SU-DHL-6 (cell line): ENCODE data around the gene ATG101.
A peak's percentile ranks its signal among the peaks of the same experiment; 100 is the strongest.

ENCODE experiments used
- H2AFZ ChIP-seq: fragments of 200-600 bp; sonication (generic); 2 replicates; pipeline ENCODE4 v1.6.1; 2014; ENCODE audit warnings: low read depth, mild to moderate bottlenecking, moderate library complexity, mixed read lengths, antibody characterized with exemption, low read length; ENCODE audit not compliant: severe bottlenecking
- H3F3A ChIP-seq: fragments of 200-600 bp; shearing (Covaris generic); 2 replicates; pipeline ENCODE4 v1.6.0; 2016; ENCODE audit warnings: antibody characterized with exemption, mild to moderate bottlenecking; ENCODE audit not compliant: insufficient read depth
- H3K27ac ChIP-seq: fragments of 200-600 bp; sonication (generic); 2 replicates; pipeline ENCODE4 v1.5.1; 2016; ENCODE audit warnings: low read depth, mild to moderate bottlenecking, low read length, moderate library complexity, mixed read lengths
- H3K27me3 ChIP-seq: fragments of 200-600 bp; sonication (generic), shearing (Covaris generic); 2 replicates; pipeline ENCODE4 v1.6.0; 2014; ENCODE audit warnings: mild to moderate bottlenecking, low read length
- H3K36me3 ChIP-seq: fragments of 200-600 bp; sonication (generic); 2 replicates; pipeline ENCODE4 v1.6.1; 2014; ENCODE audit warnings: mild to moderate bottlenecking, low read length, mixed read lengths
- H3K4me2 ChIP-seq: fragments of 300-600, 200-600 bp; shearing (Covaris generic), sonication (generic); 2 replicates; pipeline ENCODE4 v1.6.0; 2014; ENCODE audit warnings: low read length, low read depth, mild to moderate bottlenecking; ENCODE audit not compliant: poor library complexity, severe bottlenecking
- H3K4me3 ChIP-seq: fragments of 200-600 bp; sonication (generic); 2 replicates; pipeline ENCODE4 v1.5.1; 2014; ENCODE audit warnings: antibody characterized with exemption, low read length, mild to moderate bottlenecking, mixed read lengths; ENCODE audit not compliant: insufficient read depth, poor library complexity, severe bottlenecking
- H3K79me2 ChIP-seq: fragments of 200-600 bp; sonication (generic); 2 replicates; pipeline ENCODE4 v1.6.1; 2014; ENCODE audit warnings: mild to moderate bottlenecking, low read length, moderate library complexity; ENCODE audit not compliant: insufficient read depth
- H3K9ac ChIP-seq: fragments of 200-600 bp; sonication (generic); 2 replicates; pipeline ENCODE4 v1.7.0; 2014; ENCODE audit warnings: mild to moderate bottlenecking, low read length
- H3K9me2 ChIP-seq: fragments of 200-600 bp; sonication (generic); replicated peaks from 2 replicates; pipeline ENCODE4 v1.6.1; 2014; ENCODE audit warnings: low read length; ENCODE audit not compliant: insufficient read depth
- H3K9me3 ChIP-seq: fragments of 200-600 bp; sonication (generic); 2 replicates; pipeline ENCODE4 v1.6.1; 2014; ENCODE audit warnings: low read length, mixed read lengths; ENCODE audit not compliant: insufficient read depth
- H4K20me1 ChIP-seq: fragments of 200-600 bp; sonication (generic); 2 replicates; pipeline ENCODE4 v1.6.1; 2014; ENCODE audit warnings: low read depth, mild to moderate bottlenecking, antibody characterized with exemption, low read length, moderate library complexity, mixed read lengths
- EZH2phosphoT487 ChIP-seq: fragments of 200-600 bp; sonication (generic), shearing (Covaris generic); conservative IDR thresholded peaks from 2 replicates; pipeline ENCODE4 v1.6.1; 2018; ENCODE audit warnings: mild to moderate bottlenecking, antibody characterized with exemption, low read length, moderate library complexity, mixed read lengths
- TF ChIP-seq, protein P1 (sequence below): fragments of 200-600 bp; sonication (generic); IDR thresholded peaks from one replicate; pipeline ENCODE4 v1.5.1; 2017; ENCODE audit warnings: antibody characterized with exemption, mild to moderate bottlenecking, low read length, moderate library complexity; ENCODE audit not compliant: insufficient read depth, poor library complexity, severe bottlenecking

ATG101 gene

DNA sequence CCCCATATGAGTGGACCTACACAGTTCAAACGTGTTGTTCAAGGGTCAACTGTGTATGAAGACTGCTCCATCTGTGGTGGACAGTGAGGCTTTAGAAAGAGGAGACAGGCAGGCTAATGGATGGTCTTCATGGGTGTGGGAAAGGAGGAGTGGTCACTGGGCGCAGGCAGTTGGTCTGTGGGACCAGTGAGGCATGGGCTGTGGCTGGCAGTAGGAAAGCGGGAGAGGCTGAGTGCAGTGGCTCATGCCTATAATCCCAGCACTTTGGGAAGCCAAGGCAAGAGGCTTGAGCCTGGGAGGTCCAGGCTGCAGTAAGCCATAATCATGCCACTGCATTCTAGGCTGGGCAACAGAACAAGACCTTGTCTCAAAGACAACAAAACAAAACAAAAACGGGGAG, 20.5 kb upstream of the ATG101 start:
- H3K27ac ChIP-seq, result no peak overlapping the region
- H3K36me3 ChIP-seq, result no peaks in the 10 kb centered on the region
- no peak overlapping the region for H3K4me2 ChIP-seq
- H3K9me3 ChIP-seq, result no peaks in the 10 kb centered on the region
- no peak for TF ChIP-seq EZH2phosphoT487
- TF ChIP-seq, protein P1, sequence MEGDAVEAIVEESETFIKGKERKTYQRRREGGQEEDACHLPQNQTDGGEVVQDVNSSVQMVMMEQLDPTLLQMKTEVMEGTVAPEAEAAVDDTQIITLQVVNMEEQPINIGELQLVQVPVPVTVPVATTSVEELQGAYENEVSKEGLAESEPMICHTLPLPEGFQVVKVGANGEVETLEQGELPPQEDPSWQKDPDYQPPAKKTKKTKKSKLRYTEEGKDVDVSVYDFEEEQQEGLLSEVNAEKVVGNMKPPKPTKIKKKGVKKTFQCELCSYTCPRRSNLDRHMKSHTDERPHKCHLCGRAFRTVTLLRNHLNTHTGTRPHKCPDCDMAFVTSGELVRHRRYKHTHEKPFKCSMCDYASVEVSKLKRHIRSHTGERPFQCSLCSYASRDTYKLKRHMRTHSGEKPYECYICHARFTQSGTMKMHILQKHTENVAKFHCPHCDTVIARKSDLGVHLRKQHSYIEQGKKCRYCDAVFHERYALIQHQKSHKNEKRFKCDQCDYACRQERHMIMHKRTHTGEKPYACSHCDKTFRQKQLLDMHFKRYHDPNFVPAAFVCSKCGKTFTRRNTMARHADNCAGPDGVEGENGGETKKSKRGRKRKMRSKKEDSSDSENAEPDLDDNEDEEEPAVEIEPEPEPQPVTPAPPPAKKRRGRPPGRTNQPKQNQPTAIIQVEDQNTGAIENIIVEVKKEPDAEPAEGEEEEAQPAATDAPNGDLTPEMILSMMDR, result no peak
- no peaks in the 10 kb centered on the region for H3K27me3 ChIP-seq
- H3K9ac ChIP-seq, result no peak overlapping the region
- no peaks in the 10 kb centered on the region for H3K9me2 ChIP-seq
- H3K4me3 ChIP-seq, result no peak overlapping the region
- no peaks in the 10 kb centered on the region for H3K79me2 ChIP-seq
- H2AFZ ChIP-seq, result no peak overlapping the region
- no peaks in the 10 kb centered on the region for H3F3A ChIP-seq
- no peaks in the 10 kb centered on the region for H4K20me1 ChIP-seq

DNA sequence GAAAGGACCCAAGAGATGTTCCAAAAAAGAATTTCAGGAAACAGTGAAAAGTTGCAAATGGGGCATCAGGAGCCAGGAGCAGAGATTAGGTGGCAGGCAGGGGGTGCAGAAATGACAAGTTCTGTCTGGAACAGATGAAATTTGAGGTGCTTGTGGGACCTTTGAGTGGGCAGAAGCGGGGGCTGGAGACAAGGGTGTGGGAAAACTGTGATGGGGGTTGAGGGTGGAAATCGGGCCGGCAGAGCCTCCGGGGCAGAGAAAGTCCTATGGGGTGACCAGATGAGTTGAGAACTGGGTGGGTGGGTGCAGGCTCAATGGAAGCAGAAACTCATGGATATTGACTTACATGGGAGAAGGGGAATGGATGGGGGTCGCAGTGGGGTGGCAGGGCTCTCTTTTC, 20.1 kb upstream of the ATG101 start:
- Histone ChIP-seq H3K4me3 (no peak overlapping the region), H3K79me2 (no peaks in the 10 kb centered on the region), H3K4me2 (no peak overlapping the region), H3K27ac (no peak overlapping the region), H3K9me3 (no peaks in the 10 kb centered on the region), H3K36me3 (no peaks in the 10 kb centered on the region), H3K9ac (no peak overlapping the region), H4K20me1 (no peaks in the 10 kb centered on the region), H2AFZ (no peak overlapping the region), H3K27me3 (no peaks in the 10 kb centered on the region), H3K9me2 (no peaks in the 10 kb centered on the region), H3F3A (no peaks in the 10 kb centered on the region)
- no peak for TF ChIP-seq EZH2phosphoT487
- TF ChIP-seq, protein P1, result no peak

DNA sequence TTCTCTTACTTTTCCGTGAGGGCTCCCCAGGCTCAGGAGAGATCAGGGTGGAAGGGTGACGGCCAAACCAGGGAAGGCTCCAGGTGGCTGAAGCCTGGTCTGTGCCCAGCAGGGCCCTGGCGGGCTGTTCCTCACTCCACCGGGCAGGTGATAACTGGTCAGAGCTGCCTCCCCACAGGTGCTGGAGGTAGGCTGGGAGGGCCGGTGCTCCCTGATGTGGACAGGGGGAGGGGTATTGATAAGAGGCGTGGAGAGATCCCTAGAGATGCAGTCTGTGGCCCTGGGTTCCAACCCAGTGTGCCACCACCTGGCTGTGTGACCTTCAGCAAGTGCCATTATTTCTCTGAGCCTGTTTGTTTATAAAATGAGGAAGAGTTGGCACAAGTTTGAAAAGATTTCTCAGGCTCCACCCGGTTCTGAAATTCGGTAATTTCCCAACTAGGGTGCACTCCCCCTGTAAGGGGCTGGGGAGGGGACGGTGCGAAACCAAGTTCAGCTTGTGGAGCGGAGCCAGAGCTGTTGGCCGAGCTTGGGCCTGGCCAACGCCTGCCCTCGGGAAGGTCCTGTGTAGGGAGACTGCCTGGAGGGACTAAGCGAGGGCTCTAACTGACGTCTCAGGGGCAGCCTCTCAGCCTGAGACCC, 19.5 kb upstream of the ATG101 start:
- Histone ChIP-seq H2AFZ (peak overlapping the region; percentile 71), H3K79me2 (no peaks in the 10 kb centered on the region), H3F3A (no peaks in the 10 kb centered on the region), H3K9ac (peak overlapping the region; percentile 64), H3K4me2 (peak overlapping the region; percentile 56), H3K27me3 (no peaks in the 10 kb centered on the region), H3K4me3 (peak overlapping the region; percentile 54), H3K36me3 (no peaks in the 10 kb centered on the region), H3K9me3 (no peaks in the 10 kb centered on the region), H4K20me1 (no peaks in the 10 kb centered on the region), H3K27ac (no peak overlapping the region), H3K9me2 (no peaks in the 10 kb centered on the region)
- TF ChIP-seq, protein P1, result no peak
- TF ChIP-seq EZH2phosphoT487, result no peak
